ENCODE data around the gene RANBP3.

DNA sequence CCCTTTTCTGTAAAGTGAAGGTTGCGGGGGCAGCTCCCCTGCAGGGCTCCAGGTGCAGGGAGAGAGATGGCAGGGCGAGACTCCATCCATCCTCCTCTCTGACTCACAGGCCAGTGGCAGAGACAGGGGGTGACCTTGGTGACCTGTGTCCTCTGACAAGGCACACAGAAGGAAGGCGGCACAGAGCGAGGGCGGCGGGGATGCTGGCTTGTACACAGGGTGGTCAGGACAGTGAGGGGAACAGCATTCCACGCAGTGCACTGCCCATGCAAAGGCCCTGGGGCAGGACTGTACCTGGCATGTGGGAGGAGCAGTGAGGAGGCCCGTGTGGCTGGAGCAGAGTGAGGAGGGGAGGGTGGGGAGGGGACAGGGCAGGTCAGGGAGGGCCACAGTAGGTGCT, 82.0 kb downstream of the RANBP3 start:
- TF ChIP-seq, protein P1, sequence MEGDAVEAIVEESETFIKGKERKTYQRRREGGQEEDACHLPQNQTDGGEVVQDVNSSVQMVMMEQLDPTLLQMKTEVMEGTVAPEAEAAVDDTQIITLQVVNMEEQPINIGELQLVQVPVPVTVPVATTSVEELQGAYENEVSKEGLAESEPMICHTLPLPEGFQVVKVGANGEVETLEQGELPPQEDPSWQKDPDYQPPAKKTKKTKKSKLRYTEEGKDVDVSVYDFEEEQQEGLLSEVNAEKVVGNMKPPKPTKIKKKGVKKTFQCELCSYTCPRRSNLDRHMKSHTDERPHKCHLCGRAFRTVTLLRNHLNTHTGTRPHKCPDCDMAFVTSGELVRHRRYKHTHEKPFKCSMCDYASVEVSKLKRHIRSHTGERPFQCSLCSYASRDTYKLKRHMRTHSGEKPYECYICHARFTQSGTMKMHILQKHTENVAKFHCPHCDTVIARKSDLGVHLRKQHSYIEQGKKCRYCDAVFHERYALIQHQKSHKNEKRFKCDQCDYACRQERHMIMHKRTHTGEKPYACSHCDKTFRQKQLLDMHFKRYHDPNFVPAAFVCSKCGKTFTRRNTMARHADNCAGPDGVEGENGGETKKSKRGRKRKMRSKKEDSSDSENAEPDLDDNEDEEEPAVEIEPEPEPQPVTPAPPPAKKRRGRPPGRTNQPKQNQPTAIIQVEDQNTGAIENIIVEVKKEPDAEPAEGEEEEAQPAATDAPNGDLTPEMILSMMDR (conservative IDR thresholded peaks at IDR 0.05; ENCODE audit: low read depth in 2 of 2): no peak
- TF ChIP-seq POLR2AphosphoS5 (IDR thresholded peaks at IDR 0.05; ENCODE audit: low read depth) (no peak), EZH2phosphoT487 (IDR thresholded peaks at IDR 0.05; ENCODE audit: unreplicated experiment) (no peak)
